ENCODE data around the gene PLN.
A peak's percentile ranks its signal among the peaks of the same experiment; 100 is the strongest.

The PLN gene

GRCh38 chr6:118548136-118548535, at the start of gene PLN:
TSS of gene PLN (plus strand) at chr6:118548296. CDS start at chr6:118558922, 10,626 bp downstream.
- no peak for DNase-seq (ENCODE audit: low read depth)

GRCh38 chr6:118500130-118501015, 47.7 kb upstream of the PLN start:
- DNase-seq (ENCODE audit: low read depth), result no peak

- no peak for DNase-seq (ENCODE audit: low read depth)
These were observed 47.0 kb upstream of the PLN start for GRCh38 chr6:118501099-118501498.

GRCh38 chr6:118501765-118502164, 46.3 kb upstream of the PLN start:
- no peak for DNase-seq (ENCODE audit: low read depth)

- no peak for DNase-seq (ENCODE audit: low read depth)
These were observed 45.9 kb upstream of the PLN start for GRCh38 chr6:118502169-118502568.

- no peak for DNase-seq (ENCODE audit: low read depth)
These were observed 43.5 kb upstream of the PLN start for GRCh38 chr6:118504611-118505010.

- no peak for DNase-seq (ENCODE audit: low read depth)
These were observed 42.4 kb upstream of the PLN start for GRCh38 chr6:118505656-118506055.

DNA sequence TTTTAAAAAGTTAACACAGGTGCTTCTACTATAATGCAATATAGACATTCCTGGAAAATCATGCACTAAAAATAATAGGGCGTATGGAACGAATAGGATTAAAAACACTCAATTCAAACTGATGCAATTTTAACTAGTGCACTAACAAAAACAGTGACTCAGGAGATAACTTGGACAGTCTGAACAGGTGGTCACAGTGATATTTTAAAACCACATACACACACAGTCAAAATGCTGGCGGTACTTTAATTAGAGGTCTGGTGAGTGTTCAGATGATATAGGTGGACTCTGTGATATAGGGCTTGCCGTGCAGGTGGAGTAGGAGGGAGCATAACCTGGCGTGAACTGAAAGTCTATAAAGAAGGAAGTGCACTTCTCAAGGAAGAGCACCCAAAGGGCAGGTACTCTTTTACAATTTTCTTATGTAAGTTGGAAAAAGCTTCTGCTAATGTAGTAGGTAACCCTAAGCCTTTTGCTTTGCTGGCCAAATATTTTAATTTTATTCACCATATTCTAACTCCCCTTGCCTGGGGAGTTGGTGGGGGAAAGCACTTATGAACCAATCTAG, 41.9 kb upstream of the PLN start:
- DNase-seq (ENCODE audit: low read depth), result no peak

DNA sequence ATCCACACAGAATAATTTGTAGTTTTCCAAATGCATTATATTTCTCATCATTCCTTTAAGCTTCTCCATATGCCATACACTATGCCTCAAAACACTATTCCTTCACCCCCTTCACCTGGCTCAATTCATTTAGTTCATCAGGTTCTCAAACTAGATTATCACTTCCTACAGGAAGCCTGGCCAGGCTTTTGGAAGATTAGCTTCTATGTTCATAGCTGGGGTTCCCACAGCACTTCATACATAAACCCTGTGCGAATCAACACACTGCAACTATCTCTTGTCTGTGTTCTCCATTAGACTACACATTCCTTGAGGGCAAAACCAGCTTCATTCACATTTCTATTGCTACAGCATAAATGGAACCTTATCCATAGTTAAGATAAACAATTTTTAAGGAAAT, 40.5 kb upstream of the PLN start:
- no peak for DNase-seq (ENCODE audit: low read depth)

GRCh38 chr6:118509009-118509617, 39.0 kb upstream of the PLN start:
- DNase-seq (ENCODE audit: low read depth), result peak; percentile 14

DNA sequence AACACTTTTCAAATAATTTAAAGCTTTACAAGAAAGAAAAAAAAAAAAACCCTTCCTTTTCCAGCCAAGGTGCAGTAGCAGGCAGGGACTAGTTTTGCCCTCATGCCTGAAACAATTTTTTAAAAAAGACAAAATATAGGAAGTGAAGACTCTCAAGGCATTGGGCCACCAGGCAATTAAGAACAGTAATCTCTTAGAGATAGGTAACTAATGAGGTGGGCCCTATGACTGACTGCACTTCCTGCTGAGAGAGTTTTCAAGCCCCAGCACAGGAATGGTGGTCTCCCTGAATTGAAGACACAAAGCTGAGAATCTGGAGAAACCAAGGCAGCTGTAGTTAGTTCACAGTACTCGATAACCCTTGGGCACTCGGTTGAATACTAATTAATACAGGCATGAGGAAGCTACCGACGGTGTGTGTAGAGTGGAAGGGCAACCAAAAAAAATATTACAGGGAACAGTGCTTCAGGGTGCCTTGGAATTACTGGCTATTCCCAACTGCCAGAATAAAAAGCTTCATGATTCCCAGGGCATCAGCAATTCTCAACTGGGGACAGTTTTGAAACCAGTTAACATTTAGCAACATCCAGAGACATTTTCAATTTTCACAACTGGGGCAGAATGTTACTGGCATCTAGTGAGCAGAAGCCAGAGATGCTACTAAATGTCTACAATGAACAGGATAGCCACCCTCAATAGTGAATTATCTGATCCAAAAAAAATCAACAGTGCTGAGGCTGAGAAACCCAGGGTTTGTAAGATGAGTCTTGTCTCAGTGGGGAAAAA, 36.0 kb upstream of the PLN start:
- DNase-seq (ENCODE audit: low read depth), result no peak

- DNase-seq (ENCODE audit: low read depth), result no peak
These were observed 33.4 kb upstream of the PLN start for GRCh38 chr6:118514689-118515088.

- no peak for DNase-seq (ENCODE audit: low read depth)
These were observed 25.7 kb upstream of the PLN start for GRCh38 chr6:118522422-118522821.

GRCh38 chr6:118523216-118523615, 24.9 kb upstream of the PLN start:
- DNase-seq (ENCODE audit: low read depth), result no peak

DNA sequence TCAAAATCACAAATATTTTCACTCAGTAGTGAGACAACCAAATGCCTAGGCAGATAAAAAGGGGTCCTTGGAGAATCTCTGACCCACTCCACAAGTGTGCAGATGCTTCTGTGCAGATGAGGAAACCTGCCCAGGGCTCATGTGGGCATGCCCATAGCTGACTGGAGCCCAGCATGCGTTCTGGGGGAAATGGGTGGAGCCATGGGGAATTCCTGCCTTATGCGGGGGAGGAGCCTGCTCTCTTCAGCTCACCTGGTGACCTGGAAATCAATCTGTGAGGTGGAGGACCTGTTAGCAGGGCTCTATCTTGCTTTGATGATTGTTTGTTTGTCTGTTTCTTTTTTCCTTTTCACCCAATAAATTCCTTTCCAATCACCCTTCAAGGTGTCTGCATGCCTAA, 23.4 kb upstream of the PLN start:
- no peak for DNase-seq (ENCODE audit: low read depth)

DNA sequence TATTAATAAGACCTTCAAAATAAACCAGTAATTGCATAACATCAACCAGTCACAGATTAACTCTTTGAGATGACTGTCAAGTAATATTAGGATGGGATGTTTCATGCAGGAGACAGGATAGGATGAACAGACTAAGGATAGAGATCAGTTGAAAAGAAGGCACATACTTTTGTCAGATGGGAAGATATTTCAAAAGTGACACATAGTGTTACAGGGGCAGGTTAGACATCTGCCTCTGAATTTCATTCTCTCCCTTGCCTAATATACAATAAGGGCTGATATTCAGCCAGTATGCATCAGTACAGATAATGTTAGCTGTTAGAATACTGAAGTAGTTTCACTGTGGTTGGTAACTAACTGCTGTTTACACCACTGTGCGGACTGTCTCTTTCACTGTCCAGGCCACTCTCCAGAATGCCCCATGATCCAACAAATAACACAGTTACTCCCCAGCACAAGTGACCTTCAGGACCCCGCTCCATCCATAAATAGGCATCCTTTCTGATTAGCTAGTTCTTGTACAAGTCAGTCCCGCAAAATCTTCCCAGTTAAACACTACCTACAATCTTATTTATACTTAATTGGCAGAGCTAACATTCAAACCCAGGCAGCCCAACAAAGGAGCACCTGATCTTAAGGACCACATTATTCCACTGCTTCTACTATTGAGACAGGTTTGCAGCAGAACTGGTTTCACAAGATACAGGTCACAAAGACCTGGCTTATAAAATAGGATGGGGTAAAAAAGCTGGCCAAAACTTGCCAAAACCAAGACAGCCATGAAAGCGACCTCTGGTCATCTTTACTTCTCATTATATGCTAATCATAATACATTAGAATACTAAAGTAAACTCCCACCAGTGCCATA, 21.9 kb upstream of the PLN start:
- no peak for DNase-seq (ENCODE audit: low read depth)

DNA sequence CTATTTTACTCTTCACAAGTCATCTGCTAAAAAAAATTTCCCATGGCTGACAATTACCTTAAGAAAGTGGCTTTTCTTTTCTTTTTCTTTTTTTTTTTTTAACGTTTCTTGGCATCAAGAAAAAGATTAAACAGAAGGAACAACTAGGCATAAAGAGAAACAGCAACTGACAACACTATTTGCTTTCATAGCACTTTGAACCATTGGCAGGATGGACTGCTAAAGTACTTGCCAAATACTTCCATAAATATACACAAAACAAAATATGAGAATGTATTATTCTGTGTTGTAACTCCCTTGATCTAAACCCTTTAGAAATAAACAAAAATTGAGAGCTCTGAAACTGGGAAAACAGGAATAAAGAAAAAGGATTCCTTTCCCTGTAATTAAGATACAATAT, 20.0 kb upstream of the PLN start:
- no peak for DNase-seq (ENCODE audit: low read depth)

DNA sequence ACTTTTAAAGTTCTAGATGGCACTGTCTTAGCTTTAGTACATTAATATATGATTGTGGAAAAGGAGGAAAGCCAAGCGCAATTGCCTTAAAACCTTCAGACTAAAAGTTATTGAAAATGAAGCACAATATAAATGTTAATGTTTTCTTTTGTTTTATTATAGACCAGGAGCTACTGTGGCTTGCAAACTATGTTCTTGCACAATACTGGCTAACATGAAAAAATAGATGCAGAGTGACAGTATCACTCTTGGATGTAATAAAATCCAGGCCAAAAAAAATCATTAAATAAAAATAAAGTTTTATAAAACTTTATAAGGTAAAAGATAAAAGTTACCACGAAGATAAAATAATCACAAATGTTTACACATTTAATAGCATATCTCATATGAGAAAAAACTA, 18.3 kb upstream of the PLN start:
- no peak for DNase-seq (ENCODE audit: low read depth)

GRCh38 chr6:118530942-118531341, 17.2 kb upstream of the PLN start:
- DNase-seq (ENCODE audit: low read depth), result no peak

- no peak for DNase-seq (ENCODE audit: low read depth)
These were observed 12.8 kb upstream of the PLN start for GRCh38 chr6:118535176-118535844.

DNA sequence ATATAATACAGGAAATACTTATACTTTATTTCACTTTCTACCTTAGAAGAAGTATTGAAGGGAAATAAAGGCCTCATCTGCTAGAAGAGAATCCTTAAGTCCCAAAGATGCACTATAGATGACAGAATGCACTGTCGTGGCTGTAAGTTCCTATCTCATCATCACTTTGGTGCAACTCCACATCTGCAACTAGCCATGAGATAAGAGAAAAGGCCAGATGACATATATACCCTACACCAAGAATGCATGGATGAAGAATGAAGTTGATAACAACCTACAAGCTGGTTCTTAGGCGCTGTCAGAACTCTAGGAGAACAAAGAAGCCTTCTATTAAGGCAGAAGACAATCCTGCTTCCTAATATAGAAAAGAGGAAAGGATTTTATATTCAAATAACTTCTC, 11.6 kb upstream of the PLN start:
- DNase-seq (ENCODE audit: low read depth), result no peak

Measured in stromal cell of bone marrow (primary cell).